Stimulated activated naive CD4-positive, alpha-beta T cell treated with Interleukin-2 at 50 U/mL for 16 hours (primary cell): ENCODE data around the gene FCSK.
"Not testable (repeated sequence)": the region's sequence is repeated elsewhere in the genome, so short reads cannot be mapped to it uniquely, and the experiment has no call there.

Source experiments
- DNase-seq: peaks from one replicate; lab custom pipeline; 2025; lab: John Stamatoyannopoulos, UW

The FCSK gene

DNA sequence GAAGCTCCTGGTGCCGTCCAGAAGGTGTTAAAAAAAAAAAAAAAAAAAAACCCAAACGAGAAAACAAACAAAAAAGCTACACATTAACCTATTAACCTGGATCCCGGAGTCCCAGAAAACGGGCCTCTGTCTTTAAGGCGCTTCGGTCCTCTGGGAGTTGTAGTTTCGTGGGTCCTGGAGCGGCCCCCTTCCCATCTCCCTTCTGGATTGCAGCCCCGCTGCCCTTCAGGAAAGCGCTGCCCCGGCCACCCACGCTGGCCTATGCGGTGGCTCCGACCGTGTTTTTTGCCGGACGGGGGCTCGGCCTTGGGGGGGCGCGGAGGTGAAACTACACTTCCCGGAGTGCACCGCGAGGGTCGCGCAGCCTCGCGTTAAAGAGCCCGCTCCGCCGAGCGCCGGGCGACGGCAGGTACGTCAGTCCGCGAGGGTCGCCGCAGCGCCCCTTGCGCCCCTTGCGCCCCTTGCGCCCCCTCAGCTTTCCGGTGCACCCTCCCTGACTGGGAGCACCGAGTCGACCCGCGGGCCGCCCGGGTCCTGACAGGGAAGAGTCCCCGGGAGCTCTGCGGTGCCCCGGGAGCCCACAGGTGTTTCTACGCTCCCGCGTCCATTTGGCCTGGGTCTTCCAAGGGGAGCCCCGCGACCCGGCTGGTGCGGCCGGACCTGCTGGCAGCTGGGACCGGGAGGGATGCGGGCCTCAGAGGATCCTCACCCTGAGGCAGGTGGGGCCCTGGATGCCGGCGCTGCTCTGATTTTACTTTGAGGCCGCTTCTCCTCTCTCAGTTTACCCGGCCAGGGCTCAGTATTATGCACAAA is at the start of gene FCSK:
Gene FCSK (plus strand): TSS at position 374 of the 813 bp plus-strand sequence. CDS start 8,596 bp downstream, outside the sequence.
- peak; percentile 62 for DNase-seq

DNA sequence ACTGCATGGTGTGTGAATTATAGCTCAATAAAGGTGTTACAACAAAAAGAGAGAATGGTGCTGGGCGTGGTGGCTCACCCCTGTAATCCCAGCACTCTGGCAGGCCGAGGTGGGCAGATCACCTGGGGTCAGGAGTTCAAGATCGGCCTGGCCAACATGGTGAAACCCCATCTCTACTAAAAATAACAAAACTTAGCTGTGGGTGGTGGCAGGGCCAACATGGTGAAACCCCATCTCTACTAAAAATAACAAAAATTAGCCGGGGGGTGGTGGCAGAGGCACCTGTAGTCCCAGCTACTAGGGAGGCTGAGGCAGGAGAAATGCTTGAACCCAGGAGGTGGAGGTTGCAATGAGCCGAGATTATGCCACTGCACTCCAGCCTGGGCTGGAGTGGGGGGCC is 48.3 kb upstream of the FCSK start:
- not testable (repeated sequence) for DNase-seq

DNA sequence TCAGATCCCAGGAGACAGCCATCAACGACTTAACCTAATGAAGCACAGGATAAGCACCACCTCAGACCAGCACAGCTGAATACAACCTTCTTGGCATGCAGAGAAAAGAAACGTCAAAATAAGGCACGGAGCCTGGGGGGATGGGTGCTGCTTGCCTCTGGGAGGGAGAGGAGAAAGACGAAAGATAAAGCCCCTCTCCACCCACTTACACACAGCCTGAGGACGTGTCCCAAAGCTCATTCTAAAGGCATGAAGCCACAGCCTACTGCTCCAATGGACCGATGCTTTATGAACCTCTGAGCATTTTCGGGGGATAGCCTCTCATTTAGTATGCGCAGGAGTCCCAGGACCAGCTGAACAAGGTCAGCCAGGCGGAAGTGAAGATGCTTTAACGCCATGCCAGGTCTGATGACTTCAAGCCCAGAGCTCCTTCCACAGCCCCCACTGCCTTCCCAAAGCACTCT is 46.6 kb upstream of the FCSK start:
- DNase-seq: no peak

DNA sequence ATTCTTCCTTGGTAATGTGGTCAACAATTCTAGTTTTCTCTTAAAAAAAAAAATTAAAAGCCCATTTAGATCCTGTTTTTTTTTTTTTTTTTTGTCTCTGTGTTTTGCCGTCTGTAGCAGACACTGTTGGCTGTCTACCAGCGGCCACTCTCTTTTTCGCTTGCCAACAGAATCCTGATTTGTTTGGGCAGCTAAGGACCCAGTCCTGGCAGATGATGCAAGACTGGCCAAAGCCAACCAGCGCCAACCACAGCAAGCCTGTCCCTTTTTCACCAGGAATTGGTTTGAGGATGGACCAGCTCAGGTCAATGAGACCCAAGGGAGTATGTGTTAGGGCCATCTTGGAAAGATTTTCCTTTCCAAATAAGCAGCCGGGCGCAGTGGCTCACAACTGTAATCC is 43.7 kb upstream of the FCSK start:
- DNase-seq: no peak

DNA sequence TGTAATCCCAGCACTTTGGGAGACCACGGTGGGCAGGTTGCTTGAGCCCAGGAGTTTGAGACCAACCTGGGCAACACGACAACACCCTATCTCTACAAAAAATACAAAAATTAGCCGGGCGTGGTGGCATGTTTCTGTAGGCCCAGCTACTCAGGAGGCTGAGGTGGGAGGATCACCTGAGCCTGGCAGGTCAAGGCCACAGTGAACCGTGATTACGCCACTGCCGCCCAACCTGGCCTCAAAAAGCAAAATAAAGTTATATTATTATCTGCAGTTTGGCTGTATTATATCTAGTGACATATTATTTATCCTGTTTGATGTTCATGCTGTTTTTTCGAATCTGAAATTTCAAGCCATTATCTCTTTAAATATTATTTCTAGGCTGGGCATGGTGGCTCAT is 42.0 kb upstream of the FCSK start:
- DNase-seq: no peak

DNA sequence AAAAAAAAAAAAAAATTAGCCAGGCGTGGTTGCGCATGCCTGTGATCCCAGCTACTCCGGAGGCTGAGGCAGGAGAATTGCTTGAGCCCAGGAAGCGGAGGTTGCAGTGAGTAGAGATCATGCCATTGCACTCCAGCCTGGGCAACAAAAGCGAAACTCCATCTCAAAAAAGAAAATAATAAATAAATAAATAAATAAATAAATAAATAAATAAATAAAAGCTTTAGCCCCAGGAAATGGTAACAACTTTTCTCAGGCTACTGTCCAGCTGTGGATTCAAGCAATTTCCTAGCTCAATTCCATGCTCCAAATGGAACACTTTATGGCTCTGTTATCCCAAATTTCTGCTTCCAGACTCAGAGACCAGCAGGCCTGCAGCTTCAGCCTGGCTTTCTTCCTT is 40.8 kb upstream of the FCSK start:
- not testable (repeated sequence) for DNase-seq

DNA sequence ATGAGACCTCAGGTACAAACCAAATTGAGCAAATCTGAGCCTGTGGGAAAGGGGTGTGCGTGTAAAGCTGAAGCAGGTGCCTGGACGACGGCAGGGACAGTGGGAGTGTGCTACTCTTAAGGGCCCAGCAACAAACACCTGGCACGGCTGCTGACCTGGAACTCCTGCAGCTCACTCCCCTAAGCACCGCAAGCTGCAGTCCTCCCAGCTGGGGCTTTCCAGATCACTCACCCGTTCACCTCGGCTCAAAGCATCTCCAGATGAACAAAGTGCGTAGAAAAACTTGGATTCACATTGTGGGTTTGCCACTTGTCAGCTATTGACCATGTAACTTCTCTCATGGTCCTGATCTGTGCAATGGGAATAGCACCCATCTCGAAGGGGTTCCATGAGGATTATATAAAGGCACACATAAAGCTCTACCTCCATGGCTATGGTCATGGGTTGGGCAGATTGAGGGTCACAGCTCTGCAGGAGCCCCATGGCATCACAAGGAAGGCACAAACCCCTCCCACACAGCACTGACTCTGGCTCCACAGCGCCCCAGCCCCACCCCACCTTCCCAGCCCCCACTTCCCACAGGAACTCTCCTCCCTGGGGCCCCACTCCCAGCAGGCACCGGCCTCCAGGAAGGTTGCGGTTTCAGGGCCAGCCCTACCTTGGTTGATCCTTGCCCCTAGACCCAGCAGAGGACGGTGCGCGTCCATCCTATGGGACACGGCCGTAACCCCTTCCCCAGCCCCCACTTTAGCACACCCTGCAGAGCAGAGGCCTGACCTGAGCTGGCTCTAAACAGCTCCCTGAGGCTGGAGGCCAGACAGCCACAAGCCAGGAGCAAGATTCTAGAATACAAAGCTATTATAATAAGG is 37.4 kb upstream of the FCSK start:
- DNase-seq: no peak

DNA sequence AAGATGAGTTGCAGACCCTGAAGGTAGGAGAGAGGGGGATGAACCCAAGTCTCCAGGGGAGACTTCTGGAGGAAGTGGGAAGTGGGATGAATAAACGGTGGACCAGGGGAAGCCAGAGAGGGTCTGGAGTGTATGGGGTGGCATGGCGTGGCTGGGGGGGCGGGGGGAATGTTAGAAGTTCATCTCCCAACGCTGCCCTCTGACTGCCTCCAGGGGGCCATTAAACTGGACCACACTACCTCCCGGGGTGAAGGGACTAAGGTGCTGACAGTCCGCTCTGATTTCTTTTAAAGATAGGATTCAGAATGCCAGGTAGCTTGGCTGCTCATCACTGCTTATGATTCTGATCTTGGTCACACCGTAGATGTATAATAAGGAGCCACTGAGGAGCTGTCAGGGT is 36.7 kb upstream of the FCSK start:
- no peak for DNase-seq

DNA sequence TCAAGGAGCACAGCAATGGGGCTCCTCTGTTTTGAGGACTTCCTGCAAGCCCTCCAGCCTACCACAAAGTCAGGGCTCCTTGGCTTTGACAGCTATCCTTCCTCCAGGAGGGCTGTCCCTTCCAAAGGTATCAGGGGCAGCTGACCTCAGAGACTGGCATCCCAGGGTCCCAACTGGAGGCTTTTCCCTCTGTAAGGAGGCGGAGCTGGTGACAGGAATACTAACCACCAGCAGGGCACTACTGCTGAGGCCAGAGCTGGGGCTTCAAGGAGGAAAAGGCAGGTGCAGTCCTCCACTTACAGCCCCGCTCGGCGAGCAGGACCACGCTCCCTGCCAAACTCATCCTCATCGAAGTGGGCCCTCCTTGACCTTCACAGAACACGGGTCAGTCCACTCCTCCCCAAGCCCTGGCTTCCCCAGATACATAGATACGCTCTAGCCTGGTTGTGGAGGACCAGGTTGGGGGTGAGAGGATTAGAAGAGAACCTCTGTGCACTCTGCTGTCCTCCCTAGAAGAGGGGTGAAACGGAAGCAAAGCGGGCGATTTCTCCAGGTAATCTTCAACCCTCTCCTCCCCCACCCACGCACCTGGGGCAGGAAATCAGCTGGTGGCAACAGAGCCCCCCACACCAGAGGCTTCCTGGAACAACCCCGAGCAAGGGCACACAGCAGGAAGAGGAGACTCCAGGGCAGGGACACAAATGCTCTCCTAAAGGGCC is 36.0 kb upstream of the FCSK start:
- DNase-seq: peak; percentile 6

DNA sequence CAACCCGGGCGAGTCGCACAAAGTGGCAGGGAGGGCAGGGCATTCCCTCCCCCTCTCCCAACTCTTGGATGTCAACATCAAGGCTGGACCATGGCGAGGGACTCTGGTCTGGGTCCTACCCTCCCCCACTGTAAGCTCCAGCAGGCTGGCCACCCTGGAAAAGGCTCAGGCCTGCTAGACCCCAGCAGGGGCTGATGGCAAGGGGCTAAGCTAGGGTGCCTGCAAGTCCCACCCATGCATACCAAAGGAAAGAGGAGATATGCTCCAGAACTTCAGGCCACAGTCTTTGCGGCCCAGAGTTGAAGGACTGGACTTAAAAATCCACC is 35.4 kb upstream of the FCSK start:
- no peak for DNase-seq

DNA sequence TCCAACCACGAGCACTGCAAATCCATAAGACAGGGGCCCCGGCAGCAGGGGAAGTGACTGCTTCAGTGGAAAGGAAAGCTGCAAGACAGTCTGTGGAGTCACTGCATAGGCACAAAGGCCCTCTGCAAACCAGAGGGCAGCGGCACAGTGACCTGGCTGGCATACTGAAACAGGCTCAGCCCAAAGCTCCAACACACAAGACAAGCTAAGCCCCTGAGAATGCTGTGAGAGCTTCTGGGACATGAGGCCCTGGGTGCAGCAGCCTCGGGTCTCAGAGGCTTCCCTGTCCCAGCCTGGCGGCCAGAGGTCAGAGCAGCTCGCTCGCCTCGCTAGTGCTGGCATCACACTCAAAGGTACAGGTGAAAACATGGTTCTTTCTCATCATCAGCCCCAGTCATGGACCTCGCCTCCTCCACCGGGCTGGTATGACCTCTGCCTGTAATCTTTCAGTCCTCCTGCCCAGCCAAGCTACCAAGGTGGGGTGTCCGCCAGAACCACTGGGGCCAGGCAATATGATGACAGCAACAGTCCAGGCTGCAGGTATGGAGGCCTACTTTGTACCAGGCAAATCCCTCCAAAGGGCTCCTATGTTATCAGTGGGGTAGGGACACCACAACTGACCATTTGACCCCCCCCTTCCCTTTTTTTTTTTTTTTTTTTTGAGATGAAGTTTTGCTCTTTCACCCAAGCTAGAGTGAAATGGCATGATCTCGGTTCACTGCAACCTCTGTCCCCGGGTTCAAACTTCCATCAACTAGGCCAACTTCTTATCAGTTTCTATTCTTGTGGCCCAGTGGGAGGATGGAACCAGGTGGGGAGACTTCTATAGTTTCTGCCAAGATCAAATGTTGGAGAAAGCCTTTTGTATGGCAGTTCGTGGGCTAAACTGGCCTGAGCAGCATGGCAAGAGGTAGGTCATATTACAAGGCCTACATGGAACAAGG is 34.7 kb upstream of the FCSK start:
- DNase-seq: no peak

DNA sequence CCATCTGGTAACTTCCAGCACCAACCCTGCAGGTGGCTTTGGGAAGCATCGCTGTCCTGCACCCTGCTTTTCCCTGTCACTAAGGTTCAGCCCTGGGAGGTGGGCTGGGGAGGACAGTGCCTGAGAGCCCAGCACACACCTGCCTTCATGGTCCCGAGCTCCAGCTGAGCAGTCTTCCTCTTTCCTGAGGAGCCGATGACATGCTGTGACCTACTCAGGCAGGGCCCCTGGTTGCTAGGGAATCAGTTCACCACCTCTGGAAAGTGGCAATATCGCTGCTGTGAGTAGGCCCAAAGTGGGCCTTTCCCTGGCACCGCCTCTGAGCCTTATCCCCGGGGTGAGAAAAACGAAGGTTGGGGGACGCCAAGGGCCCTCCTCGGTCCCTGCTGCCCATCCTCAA is 33.4 kb upstream of the FCSK start:
- no peak for DNase-seq

DNA sequence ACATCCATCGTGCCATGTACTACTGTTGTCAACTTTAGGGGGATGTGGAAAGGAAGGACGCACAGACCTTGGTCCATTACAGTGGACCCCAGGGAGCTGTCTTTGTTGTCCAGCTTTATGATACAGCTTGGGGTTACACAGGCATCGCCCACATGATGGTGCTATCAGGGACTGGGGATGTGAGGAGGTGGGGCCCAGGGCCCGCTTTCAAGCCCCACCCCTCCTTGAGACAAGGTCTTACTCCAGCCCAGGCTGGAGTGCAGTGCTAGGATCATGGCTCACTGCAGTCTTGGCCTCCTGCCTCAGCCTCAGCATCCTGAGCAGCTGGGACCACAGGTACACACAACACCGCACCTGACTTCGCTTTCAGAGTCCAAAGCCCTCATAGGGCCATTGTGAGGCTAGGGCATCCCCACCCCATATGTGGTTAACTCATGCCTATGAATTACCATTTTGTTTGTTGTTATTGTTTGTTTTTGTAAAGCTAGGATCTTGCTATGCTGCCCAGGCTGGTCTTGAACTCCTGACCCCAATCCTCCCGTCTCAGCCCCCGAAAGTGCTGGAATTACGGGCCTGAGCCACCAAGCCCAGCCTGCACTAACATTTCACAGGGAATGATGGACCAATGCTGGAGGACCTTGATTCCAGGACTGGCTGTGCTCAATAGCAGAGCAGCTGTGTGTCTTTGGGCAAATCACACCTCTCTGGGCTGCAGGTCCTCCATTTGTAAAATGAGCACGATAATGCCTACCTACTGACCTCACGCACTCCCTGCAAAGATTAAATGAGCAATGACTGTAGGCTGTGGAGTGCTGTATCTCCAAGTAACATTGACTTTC is 32.7 kb upstream of the FCSK start:
- DNase-seq: no peak

DNA sequence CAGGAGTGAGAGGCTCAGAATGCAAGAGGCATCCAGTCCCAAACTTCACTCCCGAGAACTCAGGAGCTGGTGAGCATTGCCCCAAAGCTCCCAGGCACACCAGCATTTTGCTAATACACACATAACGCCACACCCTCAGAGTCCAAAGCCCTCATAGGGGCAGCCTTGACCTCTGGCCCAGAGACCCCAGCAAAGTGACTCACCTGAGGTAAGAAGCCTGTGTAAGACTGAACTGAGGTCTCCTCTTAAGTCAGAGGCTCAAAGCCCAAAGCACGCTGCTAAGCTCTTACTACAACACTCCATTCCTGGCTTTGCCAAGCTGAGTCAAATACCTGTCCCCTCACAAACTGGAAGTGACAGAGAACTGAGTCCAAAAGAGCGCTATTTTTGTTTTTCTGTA is 31.9 kb upstream of the FCSK start:
- no peak for DNase-seq

DNA sequence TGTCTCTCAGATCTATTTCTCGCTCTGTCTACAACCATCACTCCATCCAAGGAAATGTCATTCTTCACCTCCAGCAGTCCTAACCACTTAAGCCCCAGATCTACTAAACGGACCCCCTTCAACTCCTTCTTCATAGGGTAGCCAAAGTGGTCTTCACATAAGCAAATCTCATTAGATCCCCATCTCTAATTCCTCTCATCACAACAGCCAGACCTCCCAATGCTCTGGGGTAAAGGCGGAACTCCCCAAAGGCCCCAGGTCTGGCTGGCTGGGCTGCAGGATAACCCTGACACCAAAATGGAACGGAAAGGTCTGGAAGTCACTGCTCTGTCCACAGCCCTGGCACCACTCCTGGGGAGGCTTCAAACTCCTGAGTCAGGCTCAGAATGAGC is 26.6 kb upstream of the FCSK start:
- no peak for DNase-seq

DNA sequence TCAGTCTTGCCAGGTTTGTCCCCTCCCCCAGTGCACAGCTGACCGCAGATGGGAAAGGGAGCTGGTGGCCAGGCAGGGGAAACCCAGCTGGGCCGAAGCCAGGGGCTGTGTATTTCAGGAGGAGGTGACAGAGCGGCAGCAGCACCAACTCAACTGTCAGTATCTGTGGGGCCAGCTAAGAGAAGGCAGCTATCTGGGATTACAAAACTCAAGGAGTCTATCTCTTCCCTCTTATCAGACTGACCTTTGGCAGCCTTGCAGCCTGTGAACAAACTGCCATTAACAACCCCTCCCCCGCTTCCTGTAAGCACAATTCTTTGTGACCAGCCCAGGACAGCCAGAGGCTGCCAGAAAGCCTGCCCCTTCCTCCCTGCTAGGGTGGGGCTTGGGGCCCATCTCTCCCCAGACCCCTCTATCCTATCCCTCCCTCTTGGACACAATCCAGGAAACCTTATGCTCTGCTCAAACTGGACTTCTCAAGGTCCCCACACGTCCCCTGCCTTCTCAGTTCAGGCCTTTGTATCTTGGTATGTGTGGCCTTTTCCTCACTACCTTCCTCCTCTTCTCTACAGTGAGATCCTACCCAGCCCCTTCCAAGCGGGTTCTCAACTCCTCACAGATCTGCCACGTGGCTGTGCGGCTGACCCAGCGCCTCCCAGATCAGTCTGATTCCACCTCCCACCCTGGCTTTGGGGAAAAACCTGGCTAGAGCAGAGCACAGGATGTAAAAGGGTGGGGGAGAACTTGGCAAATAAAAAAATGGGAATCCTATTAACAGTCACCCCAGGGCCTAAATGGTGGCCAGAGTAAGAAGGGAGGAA is 26.0 kb upstream of the FCSK start:
- DNase-seq: peak; percentile 43

DNA sequence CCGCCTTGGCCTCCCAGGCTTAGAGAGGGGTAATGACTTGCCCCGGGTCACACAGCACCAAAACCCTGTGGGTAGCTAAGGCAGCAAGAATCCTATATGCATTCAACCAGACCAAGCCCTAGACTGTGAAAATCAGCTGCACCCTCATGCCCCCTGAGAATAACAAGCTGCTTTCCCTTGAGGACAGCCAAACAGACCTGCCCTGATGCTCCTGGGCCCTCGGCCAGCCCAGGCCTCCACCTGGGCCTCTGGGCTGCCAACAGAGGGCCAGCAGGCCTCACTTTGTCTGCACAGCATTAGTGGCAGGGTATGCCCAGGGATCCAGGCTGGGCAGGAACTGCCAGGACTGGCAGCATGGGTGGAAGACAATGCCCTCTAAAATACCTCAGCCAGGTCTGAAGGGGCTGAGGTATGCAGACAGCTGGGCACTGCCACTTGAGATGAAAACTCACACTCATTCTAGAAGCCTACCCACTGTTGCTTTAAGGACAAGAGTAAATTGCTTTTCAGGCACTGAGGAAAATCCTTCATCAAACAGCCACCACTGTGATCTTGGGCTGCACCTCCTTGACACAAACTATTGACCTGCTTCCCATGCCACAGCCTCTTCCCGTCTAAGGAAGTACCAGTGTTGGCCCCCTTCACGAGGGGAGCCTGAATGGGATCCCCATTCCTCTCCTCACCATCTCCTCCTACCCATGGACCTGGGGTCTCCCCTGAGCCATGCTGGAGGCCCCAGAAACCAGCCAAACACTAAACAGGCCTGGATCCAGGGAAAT is 24.3 kb upstream of the FCSK start:
- no peak for DNase-seq

DNA sequence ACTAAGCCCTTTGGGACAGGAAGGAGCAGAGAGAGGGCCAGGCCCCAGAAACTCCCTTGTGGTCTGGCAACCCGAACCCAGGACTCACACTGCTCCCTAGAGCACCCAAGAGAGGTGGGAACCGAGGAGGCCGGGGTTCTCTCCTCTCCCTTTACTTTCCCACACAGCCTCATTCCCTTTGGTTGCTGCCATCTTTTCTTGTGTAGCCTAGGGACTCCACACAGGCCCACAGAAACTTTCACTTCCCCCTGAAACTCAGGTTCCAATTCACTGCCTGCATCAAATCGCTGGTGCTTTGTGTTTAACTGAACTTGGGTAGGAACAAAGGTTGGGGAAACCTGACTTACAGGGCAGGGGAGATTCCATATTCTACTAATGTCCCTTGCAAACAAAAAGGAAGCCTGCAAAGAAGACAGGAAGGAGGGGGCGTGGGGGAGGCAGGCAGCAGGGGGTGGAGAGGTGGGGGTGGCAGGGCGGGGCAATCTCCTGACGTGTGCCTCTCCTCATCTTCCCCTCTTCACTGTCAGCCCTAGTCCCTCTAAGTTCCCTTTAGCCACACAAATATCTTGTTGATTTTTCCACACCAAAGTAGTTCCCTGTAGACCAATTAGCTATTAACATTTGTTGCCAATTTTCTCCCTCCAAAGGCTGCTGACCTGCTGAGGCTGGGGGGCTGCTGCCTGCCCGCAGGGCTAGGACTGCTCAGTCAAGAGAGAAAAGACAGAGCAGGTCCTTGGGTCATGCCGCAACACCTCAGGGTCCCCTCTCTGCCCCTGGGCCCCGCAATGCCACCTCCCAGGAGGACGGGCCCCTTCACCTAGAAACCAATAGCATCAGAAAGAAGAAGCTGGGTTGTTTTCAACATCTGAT is 23.5 kb upstream of the FCSK start:
- peak; percentile 41 for DNase-seq
